Left renal pelvis (tissue), 4 donors: ENCODE results near the gene AKAP12. TPM values are rescaled to one million over a fixed set of nuclear protein-coding genes. Genes with fewer than 3 reads are reported as not detected.
"Not testable (repeated sequence)": the region's sequence is repeated elsewhere in the genome, so short reads cannot be mapped to it uniquely, and the experiment has no call there.

Experiments used
- DNase-seq, 4 donors: peaks; one replicate each; pipeline ENCODE4 v3.0.0-alpha.2; 2013; ENCODE audit warnings: low read depth in 4 of 4, low spot score in 3 of 4
- polyA plus RNA-seq, 4 donors: library from polyadenylated mRNA; unstranded; fragments of 120-200 nt; gene quantifications; one replicate each; pipeline ENCODE4 v1.2.1, GENCODE V29; 2013; ENCODE audit not compliant: insufficient read length in 4 of 4

Gene AKAP12
- polyA plus RNA-seq, 4 donors, result 117 to 259 (median 195) TPM

DNA sequence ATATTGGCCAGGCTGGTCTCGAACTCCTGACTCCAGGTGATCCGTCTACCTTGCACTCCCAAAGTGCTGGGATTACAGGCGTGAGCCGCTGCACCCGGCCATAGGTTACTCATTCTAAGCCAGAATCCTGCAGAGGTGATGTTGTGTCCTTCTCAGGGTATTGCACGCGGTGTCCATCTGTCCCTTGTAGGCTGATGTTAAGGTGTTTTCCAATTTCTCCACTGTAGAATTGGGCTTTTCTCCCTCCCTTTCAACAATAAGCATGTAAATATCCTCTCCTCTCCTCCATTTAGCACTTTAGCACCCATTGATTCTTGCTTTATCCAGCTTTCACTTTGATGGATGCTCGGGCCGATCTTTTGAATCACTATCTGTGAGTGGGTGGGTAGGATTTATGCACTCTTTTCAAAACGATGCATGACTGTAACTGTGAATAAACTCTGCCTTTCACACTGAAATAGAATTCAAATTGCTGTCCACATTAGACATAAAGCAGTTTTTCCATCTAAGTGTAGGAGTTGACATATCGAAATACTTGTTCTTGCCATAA, 99.0 kb downstream of the AKAP12 start:
- DNase-seq, result no peak

DNA sequence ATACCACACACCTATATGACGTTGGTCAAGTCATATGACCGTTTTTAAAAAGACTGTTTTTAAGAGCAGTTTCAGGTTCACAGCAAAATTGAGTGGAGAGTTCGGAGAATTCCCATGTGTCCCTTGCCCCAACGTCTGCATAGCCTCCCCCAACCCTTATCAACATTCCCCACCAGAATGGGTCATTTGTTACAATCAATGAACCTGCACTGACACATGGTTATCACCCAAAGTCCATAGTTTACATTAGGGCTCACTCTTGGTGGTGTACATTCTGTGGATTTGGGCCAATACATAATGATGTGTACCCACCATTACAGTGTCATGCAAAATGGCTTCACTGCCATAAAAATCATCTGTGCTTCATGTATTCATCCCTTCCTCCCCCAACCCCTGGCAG, 99.6 kb downstream of the AKAP12 start:
- no peak for DNase-seq

DNA sequence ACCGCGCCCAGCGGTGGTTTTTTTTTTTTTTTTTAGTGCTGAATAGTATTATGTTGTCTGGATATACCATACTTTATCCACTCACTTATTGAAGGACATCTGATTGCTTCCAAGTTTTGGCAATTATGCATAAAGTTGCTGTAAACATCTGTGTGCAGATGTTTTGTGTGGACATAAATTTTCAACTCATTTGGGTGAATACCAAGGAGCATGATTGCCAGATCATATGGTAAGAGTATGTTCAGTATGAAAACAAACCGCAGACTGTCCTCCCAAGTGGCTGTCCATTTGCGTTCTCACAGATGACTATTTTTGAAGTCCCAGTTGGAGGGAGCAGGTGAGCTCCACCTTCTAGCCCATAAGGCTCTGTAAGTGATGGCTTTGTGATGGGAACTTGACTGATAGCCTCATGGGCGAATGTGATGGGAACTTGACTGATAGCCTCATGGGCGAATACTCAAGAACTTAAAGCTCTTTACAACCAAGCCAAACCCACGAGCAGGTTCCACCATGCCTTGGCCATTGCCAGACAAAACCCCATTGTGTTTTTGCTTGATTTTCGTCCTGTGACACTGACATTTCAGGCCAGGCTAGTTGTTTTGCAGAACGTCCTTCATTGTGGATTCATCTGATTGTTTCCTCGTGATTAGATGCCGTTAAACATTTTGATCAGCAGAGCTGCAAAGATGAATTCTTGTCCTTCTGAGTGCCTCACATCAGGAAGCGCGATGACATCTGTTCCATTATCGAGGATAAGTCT, 100.6 kb downstream of the AKAP12 start:
- no peak for DNase-seq

DNA sequence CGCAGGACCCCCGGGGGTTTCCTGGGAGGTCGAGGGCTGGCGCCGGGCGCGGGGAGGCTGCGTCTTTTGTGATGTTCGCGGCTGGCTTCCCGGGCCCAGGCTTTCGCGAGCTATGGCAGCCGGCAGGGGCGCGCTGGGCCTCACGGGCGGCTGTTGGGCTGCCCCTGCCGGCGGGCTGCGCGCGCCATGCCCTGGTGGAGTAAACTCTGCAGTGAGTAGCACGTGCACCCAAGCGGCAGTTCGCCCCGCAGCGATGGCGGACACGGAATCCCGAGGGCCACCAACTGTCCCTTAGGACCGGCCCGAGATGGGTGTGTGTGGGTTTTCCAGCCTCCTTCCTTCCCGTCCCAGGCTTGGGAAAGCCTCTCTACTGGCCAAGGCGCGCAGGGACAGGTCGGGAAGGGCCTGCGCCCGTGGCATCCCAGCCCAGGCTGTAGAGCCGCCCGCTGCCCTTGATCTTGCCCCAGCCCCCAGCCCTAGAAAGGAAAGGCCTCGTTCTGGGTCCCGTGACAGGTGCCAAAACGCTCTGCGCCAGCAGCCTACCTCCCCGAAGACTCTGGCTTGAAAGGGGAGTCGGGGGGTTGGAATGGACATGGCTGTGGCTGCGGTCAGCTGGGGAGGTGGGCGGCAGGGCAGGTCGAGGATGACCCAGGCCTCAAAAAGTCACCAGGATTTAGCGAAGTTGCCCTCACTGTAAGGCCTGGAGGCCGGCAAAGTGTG, 101.9 kb downstream of the AKAP12 start:
- no peak for DNase-seq

DNA sequence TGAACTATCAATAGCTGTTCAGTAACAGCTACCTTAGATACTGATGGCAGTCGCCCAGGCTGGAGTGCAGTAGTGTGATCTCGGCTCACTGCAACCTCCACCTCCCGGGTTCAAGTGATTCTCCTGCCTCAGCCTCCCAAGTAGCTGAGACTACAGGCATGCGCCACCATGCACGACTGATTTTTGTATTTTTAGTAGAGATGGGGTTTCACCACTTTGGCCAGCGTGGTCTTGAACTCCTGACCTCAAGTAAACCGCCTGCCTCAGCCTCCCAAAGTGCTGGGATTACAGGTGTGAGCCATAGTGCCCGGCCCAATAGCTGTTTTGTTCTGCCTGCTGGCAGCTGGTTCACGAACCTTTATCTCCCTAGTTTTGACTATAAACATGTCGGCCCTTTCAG, 103.0 kb downstream of the AKAP12 start:
- not testable (repeated sequence) for DNase-seq

DNA sequence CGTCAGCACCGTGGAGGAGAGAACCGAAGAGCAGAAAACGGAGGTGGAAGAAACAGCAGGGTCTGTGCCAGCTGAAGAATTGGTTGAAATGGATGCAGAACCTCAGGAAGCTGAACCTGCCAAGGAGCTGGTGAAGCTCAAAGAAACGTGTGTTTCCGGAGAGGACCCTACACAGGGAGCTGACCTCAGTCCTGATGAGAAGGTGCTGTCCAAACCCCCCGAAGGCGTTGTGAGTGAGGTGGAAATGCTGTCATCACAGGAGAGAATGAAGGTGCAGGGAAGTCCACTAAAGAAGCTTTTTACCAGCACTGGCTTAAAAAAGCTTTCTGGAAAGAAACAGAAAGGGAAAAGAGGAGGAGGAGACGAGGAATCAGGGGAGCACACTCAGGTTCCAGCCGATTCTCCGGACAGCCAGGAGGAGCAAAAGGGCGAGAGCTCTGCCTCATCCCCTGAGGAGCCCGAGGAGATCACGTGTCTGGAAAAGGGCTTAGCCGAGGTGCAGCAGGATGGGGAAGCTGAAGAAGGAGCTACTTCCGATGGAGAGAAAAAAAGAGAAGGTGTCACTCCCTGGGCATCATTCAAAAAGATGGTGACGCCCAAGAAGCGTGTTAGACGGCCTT, 110.0 kb downstream of the AKAP12 start:
- DNase-seq, result no peak

DNA sequence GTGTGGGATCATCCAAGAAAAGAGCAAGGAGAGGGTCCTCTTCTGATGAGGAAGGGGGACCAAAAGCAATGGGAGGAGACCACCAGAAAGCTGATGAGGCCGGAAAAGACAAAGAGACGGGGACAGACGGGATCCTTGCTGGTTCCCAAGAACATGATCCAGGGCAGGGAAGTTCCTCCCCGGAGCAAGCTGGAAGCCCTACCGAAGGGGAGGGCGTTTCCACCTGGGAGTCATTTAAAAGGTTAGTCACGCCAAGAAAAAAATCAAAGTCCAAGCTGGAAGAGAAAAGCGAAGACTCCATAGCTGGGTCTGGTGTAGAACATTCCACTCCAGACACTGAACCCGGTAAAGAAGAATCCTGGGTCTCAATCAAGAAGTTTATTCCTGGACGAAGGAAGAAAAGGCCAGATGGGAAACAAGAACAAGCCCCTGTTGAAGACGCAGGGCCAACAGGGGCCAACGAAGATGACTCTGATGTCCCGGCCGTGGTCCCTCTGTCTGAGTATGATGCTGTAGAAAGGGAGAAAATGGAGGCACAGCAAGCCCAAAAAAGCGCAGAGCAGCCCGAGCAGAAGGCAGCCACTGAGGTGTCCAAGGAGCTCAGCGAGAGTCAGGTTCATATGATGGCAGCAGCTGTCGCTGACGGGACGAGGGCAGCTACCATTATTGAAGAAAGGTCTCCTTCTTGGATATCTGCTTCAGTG, 110.8 kb downstream of the AKAP12 start:
- no peak for DNase-seq

DNA sequence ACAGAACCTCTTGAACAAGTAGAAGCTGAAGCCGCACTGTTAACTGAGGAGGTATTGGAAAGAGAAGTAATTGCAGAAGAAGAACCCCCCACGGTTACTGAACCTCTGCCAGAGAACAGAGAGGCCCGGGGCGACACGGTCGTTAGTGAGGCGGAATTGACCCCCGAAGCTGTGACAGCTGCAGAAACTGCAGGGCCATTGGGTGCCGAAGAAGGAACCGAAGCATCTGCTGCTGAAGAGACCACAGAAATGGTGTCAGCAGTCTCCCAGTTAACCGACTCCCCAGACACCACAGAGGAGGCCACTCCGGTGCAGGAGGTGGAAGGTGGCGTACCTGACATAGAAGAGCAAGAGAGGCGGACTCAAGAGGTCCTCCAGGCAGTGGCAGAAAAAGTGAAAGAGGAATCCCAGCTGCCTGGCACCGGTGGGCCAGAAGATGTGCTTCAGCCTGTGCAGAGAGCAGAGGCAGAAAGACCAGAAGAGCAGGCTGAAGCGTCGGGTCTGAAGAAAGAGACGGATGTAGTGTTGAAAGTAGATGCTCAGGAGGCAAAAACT, 111.5 kb downstream of the AKAP12 start:
- no peak for DNase-seq

DNA sequence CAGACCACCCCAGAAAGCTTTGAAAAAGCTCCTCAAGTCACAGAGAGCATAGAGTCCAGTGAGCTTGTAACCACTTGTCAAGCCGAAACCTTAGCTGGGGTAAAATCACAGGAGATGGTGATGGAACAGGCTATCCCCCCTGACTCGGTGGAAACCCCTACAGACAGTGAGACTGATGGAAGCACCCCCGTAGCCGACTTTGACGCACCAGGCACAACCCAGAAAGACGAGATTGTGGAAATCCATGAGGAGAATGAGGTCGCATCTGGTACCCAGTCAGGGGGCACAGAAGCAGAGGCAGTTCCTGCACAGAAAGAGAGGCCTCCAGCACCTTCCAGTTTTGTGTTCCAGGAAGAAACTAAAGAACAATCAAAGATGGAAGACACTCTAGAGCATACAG, 112.0 kb downstream of the AKAP12 start:
- no peak for DNase-seq

DNA sequence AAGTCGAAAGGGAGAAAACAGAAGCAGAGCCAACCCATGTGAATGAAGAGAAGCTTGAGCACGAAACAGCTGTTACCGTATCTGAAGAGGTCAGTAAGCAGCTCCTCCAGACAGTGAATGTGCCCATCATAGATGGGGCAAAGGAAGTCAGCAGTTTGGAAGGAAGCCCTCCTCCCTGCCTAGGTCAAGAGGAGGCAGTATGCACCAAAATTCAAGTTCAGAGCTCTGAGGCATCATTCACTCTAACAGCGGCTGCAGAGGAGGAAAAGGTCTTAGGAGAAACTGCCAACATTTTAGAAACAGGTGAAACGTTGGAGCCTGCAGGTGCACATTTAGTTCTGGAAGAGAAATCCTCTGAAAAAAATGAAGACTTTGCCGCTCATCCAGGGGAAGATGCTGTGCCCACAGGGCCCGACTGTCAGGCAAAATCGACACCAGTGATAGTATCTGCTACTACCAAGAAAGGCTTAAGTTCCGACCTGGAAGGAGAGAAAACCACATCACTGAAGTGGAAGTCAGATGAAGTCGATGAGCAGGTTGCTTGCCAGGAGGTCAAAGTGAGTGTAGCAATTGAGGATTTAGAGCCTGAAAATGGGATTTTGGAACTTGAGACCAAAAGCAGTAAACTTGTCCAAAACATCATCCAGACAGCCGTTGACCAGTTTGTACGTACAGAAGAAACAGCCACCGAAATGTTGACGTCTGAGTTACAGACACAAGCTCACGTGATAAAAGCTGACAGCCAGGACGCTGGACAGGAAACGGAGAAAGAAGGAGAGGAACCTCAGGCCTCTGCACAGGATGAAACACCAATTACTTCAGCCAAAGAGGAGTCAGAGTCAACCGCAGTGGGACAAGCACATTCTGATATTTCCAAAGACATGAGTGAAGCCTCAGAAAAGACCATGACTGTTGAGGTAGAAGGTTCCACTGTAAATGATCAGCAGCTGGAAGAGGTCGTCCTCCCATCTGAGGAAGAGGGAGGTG, 112.9 kb downstream of the AKAP12 start:
- no peak for DNase-seq

DNA sequence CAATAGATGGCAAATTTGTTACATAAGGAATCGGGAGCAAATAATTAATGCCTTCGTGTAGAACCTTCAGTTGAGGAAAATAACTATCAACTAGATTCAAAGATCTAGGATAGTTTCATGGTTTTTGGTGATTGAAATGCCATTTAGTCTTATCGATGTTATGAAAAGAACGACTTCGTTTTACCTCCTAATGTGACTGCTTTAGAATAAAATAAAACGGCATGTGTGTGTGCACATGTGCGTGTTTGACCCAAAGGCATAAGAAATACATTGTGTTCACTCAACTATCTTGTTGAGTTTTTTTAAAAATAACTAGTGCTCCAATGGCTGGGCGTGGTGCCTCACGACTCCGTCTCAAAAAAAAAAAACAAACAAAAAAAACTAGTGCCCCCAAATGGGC, 114.0 kb downstream of the AKAP12 start:
- DNase-seq, result no peak

DNA sequence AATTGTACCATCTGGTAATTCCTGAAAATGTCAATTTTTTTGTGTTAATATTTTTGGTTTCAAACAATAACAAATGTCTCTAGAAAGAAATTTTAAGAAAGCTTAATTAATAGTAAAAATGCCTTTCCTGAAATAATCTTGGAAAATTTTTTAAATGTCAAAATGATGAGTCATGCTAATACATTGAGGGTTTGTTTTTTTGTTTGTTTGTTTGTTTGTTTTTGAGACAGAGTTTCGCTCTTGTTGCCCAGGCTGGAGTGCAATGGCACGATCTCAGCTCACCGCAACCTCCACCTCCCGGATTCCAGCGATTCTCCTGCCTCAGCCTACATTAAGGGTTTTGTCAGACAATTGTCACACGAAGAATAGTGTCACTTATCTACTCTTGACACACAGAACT, 117.2 kb downstream of the AKAP12 start:
- not testable (repeated sequence) for DNase-seq

DNA sequence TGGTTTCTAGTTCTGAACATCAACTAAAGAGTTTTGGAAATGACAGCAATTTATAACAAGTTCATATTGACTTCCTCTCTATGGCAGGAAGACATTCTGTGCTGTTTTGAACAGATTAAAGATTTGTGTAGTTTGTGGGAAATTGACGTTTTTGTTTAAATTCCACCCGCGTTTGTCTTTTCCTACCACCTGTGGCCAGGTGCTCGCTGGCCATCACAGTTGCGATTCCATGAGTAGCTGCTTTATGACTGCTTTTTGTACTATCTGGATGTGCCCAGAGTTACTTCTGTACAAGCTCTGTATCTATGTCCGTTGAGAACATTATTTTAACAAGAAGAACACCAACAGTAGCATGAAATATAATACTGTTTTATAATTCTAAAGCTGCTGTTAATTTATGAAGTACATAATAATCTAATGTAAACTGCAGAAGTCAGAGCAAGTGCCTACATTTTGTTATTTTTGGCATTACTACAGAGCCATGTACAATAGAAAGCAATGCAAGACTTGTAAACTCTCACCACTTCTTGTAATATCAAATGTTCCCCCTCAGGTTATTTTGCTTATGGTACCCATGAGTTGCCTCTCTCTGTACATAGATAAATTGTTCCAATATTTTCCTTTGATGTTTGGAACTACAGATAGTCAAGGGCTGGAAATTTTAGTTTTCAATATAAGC, 118.1 kb downstream of the AKAP12 start:
- DNase-seq, result no peak

DNA sequence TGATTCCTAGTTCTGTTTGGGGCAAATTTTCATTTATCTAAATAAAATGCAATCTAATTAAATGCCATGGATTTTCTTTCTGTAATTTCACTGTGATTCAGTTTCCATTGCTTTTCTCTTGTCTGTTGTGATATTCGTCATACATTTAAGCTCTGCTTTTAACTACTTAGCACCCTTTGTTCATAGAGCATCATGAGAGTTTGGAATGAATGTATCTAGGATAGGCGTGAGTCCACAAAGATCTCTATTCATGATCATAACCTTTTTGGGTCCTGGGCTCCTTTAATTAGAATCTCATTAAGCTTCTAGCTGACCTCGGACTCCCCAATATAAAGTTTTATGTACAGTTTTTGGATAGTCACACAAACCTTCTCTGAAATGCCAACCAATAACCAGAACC, 118.7 kb downstream of the AKAP12 start:
- no peak for DNase-seq

DNA sequence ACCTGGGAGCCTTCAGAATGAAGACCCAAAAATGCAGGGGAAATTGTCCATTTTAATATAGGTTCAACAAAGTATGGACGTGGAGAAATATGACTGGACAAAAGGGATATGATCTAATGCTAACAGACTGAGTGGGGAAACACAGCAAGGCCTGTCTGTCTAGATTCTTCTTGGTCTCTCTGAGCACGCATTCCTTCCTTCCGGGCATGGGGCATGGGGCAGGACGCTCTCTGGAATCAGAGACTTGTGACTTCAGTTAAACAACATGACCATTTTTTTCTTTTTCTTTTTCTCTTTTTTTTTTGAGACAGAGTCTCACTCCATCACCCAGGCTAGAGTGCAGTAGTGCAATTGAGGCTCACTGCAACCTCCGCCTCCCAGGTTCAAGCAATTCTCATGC, 119.7 kb downstream of the AKAP12 start:
- no peak for DNase-seq

DNA sequence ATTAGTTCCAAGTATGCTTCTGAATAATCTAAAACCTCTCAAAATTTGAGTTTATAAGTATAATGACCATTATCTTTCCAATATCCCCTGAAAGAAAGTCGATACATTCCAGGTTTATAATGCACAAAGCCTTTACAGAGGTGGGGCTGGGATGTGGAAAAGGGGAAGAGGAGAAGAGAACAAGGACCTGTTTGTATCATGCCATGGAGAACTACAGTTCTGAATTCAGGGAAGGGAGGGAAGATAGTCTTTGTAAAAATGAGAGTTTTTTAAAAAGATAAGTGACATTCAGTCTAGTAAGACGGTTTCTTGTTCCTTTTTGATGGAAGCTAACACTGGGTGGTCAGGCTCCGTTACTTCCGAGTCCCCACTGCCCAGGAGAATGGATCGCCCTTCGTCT, 125.5 kb downstream of the AKAP12 start:
- no peak for DNase-seq

DNA sequence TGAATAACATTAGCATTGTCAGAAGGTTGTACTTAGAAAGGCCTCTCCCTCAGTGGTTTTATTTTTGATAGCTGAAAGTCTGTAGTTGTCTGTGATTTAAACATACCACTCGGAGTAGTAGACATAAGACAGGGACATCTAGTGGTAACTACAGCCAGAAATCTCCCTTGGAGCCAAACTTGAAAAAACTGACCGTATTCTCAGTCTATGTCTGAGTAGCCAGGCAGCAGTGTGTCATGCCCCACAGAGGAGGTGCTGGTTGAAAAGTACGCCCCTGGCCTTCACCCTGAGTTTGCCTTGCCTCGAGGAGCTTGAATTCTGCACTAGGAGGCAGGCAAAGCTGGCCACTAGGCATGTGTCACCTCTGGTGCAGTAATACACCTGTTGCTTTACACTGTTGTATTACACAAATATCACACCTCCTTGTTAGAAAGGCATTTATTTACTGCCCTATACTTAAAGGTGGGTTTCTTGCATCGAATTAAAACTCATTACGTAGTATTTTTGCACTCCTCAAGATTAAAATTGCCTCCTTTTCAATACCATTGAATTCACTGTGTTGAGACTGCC, 130.8 kb downstream of the AKAP12 start:
- DNase-seq, result no peak

DNA sequence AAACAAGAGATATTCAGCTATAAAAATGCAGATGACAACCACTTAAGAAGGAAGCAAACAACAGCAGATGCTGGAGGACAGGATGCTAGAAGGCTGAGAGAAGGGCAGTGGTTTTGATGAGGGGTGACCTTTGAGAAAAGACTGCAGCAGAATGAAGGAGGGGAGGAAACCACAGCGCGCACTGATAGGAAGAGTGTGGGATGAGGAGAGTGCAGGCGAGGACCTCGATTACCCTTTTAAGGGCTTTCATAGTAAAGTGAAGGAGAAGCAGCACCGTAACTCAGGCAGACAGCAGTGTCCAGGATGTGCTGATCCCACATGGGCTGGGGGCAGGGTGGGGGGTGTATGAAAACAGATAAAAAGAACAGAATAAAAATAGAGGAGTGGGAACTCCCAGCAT, 132.4 kb downstream of the AKAP12 start:
- no peak for DNase-seq
